ENCODE measurements around the gene WDSUB1.

- no peak for TF ChIP-seq POLR2AphosphoS5 (IDR thresholded peaks at IDR 0.05; ENCODE audit: low read depth, low read length)
- no peak for TF ChIP-seq REST (IDR thresholded peaks at IDR 0.05; ENCODE audit: insufficient read depth in 1 of 2, low read depth in 2 of 2, low read length in 2 of 2)
- TF ChIP-seq TAF1 (IDR thresholded peaks at IDR 0.05; ENCODE audit: borderline replicate concordance, insufficient read depth, low read length), result no peak
- TF ChIP-seq SIN3A (IDR thresholded peaks at IDR 0.05; ENCODE audit: borderline replicate concordance, insufficient read depth, low read length), result no peak
- no peak for TF ChIP-seq FOXP2 (optimal IDR thresholded peaks at IDR 0.05; ENCODE audit: borderline replicate concordance, extremely low read depth, extremely low read length, insufficient read depth)
These were observed 86.0 kb downstream of the WDSUB1 start for GRCh38 chr2:159200498-159200897.
